Activated naive CD4-positive, alpha-beta T cell treated with anti-CD3 and anti-CD28 coated beads, Interleukin-2, amount 50 U/mL, for 72 hours (primary cell): Measurements from ENCODE around the gene DLX6. TPM values are rescaled to one million over a fixed set of nuclear protein-coding genes. Genes with fewer than 3 reads are reported as not detected.

ENCODE experiments used
- ATAC-seq, 2 donors: fragments of 150-1000 bp; cut with Tn5 transposase; 2 replicates each; pipeline ENCODE4 v1.10.0; 2021; ENCODE audit warnings: mild to moderate bottlenecking in 2 of 2, moderate library complexity in 2 of 2
- DNase-seq, 2 donors: peaks; one replicate each; pipeline ENCODE4 v3.0.0; 2021 to 2022; ENCODE audit warnings: low spot score in 2 of 2
- H3K27ac Mint-ChIP-seq, 2 donors: one replicate each; pipeline ENCODE4 v1.8.0; 2022; ENCODE audit warnings: mild to moderate bottlenecking in 2 of 2, mixed read lengths in 2 of 2
- H3K36me3 Mint-ChIP-seq, 2 donors: one replicate each; pipeline ENCODE4 v1.8.0; 2022; ENCODE audit warnings: mixed read lengths in 2 of 2
- H3K9me3 Mint-ChIP-seq, 2 donors: one replicate each; pipeline ENCODE4 v1.8.0; 2022; ENCODE audit warnings: mixed read lengths in 2 of 2
- total RNA-seq, 2 donors: library from RNA; stranded (reverse); gene quantifications; one replicate each; pipeline ENCODE4 v1.2.3, GENCODE V29; 2022

Gene DLX6
- total RNA-seq, 2 donors from 2014 or later = not detected

DNA sequence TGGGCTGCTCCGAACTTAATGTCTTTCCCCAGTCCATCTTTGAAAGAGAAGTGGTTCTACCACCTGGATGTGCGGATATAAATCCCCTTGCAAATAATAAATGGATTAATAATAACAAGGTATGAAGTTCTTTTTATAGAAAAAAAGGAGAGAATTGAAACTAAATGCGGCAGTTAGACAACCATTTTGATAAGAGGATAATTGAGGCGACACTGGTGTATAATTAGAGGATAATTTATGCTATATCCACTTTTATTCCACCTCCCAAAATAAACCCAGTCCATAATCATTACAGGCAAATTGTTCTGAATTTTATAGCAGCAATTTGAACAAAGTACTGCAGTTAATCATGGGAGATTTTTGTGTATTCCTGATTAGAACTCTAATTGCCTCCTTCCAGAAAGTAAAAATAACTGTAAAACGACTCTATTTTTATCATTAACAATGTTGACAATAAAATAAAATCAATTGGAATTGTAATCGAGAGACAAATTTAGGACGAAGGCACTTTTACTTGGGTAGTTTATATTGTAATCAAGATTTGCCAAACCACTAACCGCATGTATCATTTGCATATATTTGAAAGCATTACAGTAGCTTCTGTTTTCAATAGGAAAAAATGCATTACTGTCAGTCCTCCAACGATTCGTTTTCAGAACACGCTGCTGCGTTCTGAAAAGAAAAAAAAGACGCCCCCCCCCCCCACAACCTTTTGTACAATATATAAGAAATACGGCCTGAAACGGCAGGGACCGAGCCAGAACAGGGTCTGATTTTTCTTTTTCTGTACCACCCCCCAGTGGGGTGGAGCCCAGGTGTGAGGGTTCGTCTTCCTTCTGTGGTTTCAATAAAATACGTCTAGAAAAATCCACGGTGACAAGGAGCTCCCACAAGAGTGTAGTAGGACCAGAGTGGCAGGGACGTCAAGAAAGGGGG, 838 bp upstream of the DLX6 start:
- peak overlapping the region in 1 of 2 donors; percentile 36 for H3K27ac Mint-ChIP-seq
- peaks cover 3% of the 10 kb centered on the region in 2 donors for H3K9me3 Mint-ChIP-seq
- H3K36me3 Mint-ChIP-seq = peaks cover 0 to 29% of the 10 kb centered on the region in 2 donors
- DNase-seq (no peak), ATAC-seq (no peak)

DNA sequence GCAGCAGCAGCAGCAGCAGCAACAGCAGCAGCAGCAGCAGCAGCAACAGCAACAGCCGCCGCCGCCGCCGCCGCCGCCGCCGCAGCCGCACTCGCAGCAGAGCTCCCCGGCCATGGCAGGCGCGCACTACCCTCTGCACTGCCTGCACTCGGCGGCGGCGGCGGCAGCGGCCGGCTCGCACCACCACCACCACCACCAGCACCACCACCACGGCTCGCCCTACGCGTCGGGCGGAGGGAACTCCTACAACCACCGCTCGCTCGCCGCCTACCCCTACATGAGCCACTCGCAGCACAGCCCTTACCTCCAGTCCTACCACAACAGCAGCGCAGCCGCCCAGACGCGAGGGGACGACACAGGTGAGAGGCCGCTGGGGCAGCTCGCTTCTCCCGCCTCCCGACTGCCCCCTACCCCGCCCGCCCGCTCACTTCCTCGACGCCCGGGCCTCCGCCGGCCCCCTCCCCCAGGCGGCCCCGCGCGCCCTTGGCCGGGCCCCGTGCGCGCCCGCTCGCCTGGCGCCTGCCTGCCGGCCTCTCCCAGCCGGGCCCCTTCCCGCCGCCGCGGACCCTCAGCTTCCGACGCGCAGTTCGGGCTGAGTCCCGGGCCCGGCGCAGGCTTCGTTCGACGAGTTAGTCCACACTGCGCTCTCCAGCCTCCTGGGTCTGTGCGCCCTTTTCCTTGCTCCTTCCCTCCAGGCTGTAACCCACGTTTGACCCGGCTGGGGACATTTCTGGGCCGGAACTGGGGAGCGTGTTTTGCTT, 882 bp downstream of the DLX6 start:
- ATAC-seq (peak; percentile 64 to 80), DNase-seq (no peak)
- peaks cover 3% of the 10 kb centered on the region in 2 donors for H3K9me3 Mint-ChIP-seq
- H3K27ac Mint-ChIP-seq = peak overlapping the region in 1 of 2 donors; percentile 29
- H3K36me3 Mint-ChIP-seq = peaks cover 0 to 25% of the 10 kb centered on the region in 2 donors

DNA sequence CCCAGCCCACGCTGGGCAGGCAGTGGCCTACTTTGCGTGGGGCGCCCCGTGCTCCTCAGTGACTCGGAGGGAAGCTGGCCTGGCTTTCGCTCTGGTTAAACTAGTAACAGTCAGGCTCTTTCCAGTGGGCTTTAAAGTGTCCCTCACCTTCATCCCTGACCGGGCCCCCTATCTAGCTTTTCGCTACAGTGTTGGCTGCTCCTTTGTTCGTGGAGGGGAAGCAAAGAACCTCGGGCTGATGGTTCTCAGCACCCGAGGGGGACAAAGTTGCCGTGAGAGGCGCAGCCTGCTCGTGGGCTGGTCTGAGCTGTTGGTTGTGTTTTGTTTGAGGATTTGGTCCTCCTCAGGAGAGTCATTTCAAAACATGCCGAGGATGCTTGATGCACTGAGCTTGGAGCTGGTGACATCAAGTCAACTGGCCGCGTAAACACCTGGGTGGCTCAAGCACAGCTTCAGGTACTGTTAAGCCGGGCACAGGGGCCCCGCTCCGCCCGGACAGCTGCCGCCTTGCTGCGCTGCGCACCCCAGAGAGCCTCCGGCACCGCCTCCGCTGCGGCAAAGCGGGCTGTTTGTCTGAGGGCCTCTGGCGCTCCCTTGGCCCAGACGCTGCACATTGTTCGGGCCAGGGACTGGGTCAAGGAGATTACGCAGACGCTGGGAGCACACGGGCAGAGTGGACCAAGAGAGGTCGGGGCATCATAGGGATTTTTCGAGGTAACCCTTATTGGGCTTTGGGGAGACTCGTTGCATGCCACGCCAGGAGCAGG, 1.6 kb downstream of the DLX6 start:
- ATAC-seq = no peak

DNA sequence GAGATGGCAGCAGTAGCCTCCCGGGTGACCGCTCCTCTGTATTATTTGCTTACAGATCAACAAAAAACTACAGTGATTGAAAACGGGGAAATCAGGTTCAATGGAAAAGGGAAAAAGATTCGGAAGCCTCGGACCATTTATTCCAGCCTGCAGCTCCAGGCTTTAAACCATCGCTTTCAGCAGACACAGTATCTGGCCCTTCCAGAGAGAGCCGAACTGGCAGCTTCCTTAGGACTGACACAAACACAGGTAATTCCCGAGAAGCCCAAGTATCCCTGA, 2.2 kb downstream of the DLX6 start:
- no peak overlapping the region for H3K27ac Mint-ChIP-seq
- no peak for ATAC-seq
- H3K36me3 Mint-ChIP-seq = peaks cover 9 to 30% of the 10 kb centered on the region in 2 donors
- H3K9me3 Mint-ChIP-seq = peaks cover 3% of the 10 kb centered on the region in 2 donors
- DNase-seq = no peak

More for the DNA sequence above, 1.6 kb downstream of the DLX6 start:
- peak overlapping the region in 1 of 2 donors; percentile 29 for H3K27ac Mint-ChIP-seq
- H3K36me3 Mint-ChIP-seq = peaks cover 8 to 29% of the 10 kb centered on the region in 2 donors
- peaks cover 3% of the 10 kb centered on the region in 2 donors for H3K9me3 Mint-ChIP-seq
- no peak for DNase-seq

DNA sequence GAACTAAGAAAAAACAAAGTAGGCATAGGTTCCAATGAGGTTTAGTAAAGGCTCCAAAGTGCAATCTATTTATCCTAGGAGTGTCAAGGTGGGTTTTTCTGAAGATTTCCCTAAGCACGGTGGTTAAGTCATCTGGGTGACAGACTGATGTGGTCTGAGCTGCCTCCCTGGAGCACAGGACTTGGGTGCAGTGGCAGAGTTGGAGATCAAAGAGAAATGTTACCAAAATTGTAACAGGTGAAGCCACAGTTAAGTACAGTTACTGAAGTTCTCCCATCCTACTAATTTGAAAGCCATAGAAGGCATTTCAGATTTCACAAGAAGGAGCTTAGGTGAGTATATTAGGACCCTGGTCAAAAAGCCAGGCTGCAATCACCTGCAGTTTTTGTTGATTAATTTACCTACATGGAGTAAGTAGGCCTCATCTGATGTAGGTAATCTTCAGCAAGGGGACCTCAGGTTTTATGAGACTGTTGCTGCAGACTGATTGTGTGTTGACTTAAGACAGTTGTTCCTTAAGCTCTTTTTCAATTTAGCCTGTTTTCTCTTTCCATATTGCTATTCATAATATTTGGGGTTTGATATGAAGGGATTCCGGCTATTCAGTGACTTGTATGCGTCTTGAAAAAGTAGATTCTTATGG, 3.0 kb downstream of the DLX6 start:
- no peak for ATAC-seq
- peaks cover 9 to 26% of the 10 kb centered on the region in 2 donors for H3K36me3 Mint-ChIP-seq
- no peaks in the 10 kb centered on the region for H3K9me3 Mint-ChIP-seq
- H3K27ac Mint-ChIP-seq = no peak overlapping the region
- DNase-seq = no peak

DNA sequence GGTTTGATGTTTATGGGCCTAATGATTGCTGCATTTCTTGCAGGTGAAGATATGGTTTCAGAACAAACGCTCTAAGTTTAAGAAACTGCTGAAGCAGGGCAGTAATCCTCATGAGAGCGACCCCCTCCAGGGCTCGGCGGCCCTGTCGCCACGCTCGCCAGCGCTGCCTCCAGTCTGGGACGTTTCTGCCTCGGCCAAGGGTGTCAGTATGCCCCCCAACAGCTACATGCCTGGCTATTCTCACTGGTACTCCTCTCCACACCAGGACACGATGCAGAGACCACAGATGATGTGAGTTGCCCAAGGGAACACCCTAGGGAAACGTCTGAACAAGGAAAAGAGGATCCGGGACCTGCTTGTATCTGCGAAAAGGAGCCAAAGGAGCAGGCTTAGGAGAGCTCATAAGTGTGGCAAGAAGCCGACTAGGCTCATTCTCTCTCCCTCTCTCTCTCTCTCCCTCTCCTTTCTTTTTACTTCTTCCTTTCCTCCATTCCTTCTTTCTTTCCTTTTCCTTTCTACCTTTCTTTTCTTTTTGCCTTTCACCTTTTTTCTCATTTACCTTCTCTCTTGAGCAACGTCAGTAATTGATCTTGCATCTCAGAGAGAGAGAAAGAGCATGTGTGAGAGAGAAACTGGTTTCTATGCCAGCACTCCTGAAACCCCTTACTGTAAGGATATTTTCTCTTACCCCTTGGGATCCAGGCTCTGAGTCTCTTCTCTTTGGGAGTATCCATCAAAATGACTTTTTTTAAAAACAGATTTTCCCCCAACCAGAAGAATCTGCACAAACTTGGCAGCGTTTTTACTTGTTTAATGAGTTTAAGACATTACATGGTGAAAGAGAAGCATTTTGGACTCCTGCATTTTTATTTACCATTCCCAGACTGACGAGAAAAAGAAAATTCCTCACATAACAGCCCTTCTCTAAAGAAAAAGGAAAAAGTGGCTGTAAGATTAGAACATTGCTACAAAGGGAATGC, 4.7 kb downstream of the DLX6 start:
- no peak overlapping the region for H3K27ac Mint-ChIP-seq
- ATAC-seq (no peak), DNase-seq (no peak)
- H3K9me3 Mint-ChIP-seq = no peaks in the 10 kb centered on the region
- H3K36me3 Mint-ChIP-seq = peaks cover 9 to 28% of the 10 kb centered on the region in 2 donors

DNA sequence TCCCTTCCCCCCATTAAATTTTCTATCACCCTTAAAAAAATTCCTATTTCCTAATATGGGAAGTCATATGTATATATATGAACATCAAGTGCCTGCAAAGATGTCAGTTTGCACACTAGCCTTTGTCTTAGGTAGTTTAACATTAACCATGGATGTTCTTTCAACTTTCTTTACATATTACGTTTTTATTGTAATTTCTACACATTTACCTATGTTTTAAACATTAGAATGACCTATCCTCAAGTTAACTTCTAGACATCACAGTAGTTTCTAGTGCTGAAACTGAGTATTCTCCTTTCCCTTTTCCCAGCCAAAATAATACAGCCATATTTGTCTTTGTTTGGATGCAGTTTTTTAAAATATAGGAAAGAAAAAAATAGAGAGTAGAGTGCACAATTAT, 5.8 kb downstream of the DLX6 start:
- Mint-ChIP-seq H3K27ac (no peak overlapping the region), H3K9me3 (no peaks in the 10 kb centered on the region), H3K36me3 (peaks cover 9 to 33% of the 10 kb centered on the region in 2 donors)
- ATAC-seq = no peak
- no peak for DNase-seq

DNA sequence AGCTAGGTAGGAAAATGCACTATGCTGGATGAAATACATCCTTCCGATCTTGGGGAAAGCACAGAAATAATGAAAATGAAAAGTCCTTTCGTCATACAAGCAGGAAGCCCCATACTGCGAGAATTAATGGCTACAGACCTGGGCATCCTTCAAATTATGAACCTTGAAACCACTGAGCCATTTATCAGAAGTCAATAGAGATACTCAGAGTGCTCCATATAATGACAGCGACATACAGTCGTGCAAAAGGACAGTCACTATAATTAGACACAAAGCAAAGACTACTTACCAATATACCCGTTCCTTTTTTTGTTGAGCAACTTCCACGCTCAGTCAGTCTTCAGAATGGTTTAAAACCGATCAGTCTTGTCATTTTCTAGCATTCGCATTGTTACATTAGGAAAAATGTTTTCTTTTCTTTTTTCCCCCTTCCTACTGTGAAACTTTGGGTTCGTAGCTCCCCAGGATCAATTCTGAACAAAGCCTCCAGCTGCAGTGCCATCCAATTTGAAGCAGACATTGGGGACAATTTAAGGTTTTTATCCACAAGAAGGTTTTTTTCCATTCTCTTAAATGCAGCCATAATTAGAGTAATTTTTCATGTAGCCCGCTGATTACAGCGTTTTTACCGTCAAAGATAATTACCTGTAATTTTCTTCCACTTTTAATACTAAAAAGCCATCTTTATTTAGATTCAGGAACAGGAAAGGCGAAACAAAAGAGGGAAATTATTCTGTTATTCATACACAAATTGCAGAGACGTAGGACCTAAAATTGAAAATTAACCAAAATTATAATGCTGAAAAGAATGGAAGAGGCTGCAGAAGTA, 6.4 kb downstream of the DLX6 start:
- ATAC-seq (no peak), DNase-seq (no peak)
- Mint-ChIP-seq H3K9me3 (no peaks in the 10 kb centered on the region), H3K36me3 (peaks cover 9 to 34% of the 10 kb centered on the region in 2 donors), H3K27ac (no peak overlapping the region)

DNA sequence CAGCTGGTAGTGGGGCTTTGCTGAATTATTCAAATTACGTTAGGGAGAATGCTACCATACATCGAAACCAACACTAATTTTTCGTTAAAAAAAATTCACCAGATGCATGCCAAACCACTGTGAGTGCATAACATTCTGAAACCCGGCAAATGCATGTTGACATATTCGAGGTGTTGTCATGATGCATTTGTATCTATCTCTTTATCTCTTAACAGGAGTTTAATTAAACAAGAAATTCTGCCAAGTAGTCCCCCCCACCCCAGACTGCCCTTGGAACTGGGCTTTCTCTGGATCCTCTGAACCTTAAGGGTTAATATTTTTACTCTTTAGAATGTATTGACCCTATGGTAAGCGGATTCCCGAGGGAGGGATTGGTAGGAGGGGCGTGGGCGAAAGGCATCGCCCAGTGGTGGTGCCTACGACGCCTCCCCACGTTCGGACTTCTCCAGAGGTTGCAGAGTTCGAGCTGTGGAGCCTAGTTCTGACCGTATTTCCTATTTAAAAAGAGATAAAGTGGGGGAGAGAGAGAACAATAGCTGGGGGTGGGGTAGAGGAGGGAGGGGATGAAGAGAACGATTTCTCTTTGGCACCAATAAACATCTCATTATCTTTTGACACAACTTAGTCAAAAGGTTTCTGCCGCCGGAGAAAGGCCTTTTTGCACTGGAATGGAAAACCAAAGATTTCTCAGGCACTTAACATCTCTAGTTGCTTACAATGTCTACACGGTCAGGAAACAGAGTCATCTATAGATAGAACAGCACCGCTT, 7.2 kb downstream of the DLX6 start:
- DNase-seq (no peak), ATAC-seq (no peak)
- Mint-ChIP-seq H3K27ac (no peak overlapping the region), H3K36me3 (peaks cover 13 to 42% of the 10 kb centered on the region in 2 donors), H3K9me3 (no peaks in the 10 kb centered on the region)

DNA sequence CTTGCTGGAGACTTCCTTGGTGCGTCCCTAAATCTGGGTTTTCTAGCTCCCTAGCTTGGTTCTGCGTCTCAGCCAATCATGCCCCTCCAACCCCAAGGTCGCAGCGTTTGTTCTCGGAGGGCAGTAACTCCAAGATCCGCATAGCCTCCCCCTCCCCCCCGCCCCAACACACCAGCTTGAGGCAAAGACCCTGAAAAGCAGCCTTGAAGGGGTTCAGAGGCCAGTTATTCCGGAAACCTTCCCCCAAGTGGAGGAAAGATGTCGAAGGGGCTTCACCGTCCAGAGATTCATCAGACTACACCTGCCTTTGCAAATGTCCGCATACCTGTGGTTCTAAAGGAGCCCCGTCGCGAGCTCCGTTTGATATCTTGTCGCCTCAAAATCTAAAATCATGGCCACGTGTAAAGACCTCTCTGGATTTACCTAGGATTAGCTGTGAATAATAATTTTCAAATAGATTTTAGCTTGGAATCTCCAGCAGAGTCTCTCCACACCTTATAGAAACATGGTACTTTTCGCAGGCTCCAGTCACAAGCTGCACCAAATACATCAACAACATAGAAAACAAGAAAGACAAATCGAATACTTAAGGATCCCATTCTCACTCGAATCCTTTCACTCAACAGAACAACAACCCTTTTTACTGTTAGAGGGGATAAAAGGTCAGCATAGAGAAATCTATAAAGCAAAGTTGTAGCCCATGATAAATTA, 7.9 kb downstream of the DLX6 start:
- ATAC-seq = no peak
- no peak for DNase-seq
- H3K9me3 Mint-ChIP-seq = no peaks in the 10 kb centered on the region
- H3K27ac Mint-ChIP-seq = no peak overlapping the region
- H3K36me3 Mint-ChIP-seq = peaks cover 16 to 44% of the 10 kb centered on the region in 2 donors

DNA sequence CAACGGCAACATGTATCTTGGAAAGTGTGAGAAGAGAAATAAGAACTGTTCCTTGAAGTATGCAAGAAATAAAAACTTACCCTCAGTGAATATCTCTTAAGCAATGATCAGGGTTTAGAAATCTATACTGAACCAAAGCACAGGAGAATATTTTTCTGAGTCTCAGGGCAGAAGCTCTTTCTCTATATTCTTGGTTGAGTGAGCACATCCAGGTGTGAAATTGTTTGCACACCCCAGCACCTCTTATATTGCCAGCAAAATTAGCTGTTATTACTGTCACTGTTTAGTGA, 8.4 kb downstream of the DLX6 start:
- Mint-ChIP-seq H3K36me3 (peaks cover 16 to 44% of the 10 kb centered on the region in 2 donors), H3K27ac (no peak overlapping the region), H3K9me3 (no peaks in the 10 kb centered on the region)
- no peak for ATAC-seq
- no peak for DNase-seq

DNA sequence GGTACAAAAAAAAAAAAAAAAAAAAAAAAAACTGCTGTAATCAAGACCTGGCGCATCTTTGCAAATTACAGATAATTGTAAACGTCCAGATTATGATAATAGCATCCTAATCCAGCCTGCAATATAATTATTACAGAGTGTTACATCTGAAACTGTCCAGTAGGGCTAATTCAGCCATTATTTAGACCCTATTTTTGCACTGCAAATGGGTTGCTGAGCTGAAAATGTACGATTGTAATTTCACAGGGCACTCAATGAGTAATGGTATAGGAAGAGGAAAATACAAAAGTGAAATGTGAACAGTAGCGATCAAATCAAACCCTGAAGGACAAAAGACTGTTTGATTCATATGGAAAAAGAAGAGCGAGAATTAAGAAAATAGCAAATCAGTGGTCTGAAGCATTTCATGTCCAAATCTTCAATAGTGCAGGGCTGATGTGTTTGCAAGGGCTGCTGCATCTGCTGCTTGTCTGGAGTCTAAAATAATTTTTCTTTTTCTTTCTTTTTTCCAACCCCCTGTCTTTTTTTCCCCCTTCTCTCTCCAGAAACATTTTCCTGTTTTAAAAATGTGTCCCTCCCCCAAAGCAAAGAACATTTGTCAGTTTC, 8.9 kb downstream of the DLX6 start:
- Mint-ChIP-seq H3K36me3 (peaks cover 16 to 44% of the 10 kb centered on the region in 2 donors), H3K27ac (no peak overlapping the region), H3K9me3 (no peaks in the 10 kb centered on the region)
- ATAC-seq (no peak), DNase-seq (no peak)

DNA sequence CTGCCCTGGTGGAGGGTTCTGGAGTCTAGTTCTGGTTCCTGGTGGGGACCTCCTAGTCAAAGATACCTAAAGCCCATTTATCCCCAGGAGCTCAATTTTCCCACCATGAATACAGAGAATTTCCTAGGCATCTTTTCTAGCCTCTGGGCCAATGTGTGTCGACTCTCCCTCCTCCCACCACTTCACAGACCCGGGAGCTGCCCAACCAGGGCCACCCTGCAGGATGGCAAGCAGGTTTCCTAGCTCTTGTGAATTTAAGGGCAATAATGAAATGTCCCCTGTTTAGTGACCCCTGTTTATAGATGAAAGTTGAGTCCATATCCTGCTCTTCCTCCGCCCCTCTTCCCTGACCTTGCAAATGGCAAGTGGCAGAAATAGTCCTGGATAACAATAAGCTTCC, 9.9 kb downstream of the DLX6 start:
- Mint-ChIP-seq H3K27ac (no peak overlapping the region), H3K36me3 (peaks cover 16 to 41% of the 10 kb centered on the region in 2 donors), H3K9me3 (no peaks in the 10 kb centered on the region)
- no peak for DNase-seq
- no peak for ATAC-seq
